ENCODE data around the gene DEFB108B.
A peak's percentile ranks its signal among the peaks of the same experiment; 100 is the strongest.
"Not testable (repeated sequence)": the region's sequence is repeated elsewhere in the genome, so short reads cannot be mapped to it uniquely, and the experiment has no call there.

The DEFB108B gene

DNA sequence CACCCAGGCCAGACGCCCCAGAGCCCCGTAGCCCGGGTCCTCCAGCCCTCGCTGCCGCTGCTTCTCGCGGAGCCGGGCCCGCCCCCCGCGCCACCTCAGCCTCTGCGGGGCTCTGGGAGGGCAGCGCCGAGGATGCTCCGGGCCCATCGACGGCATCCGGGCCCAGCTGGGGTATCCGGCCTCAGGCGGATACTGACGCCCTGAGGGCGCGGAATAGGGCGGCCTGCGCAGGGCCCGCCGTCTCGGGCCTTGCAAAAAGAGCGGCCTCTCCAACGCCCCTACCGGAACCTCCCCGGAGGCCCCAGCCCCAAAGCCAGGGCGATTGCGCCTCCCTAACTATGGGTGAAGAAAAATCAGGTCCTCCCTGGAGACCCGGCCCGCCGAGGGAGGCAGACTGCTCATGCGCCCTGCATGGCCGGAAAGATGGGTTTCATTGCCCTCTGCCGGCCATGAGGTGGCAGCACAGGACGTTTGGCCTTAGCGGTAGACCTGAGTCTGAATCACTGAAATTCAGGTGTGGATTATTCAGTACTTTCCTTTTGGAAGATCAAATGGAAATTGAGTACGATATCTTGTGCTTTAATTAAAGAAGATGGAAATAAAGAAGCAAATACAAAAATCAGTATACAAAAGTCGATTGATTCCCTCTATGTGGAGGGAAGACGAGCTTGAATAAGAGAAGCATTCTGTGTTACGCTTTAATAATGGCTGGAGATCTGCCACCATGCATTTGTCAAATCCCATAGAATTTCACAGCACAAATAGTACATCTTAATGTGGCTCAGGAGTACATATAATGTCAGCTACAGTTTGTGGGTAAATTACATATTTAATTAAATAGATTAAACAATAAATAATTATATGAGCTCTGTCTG is 19.3 kb upstream of the DEFB108B start:
- not testable (repeated sequence) for DNase-seq (ENCODE audit: low read depth)

DNA sequence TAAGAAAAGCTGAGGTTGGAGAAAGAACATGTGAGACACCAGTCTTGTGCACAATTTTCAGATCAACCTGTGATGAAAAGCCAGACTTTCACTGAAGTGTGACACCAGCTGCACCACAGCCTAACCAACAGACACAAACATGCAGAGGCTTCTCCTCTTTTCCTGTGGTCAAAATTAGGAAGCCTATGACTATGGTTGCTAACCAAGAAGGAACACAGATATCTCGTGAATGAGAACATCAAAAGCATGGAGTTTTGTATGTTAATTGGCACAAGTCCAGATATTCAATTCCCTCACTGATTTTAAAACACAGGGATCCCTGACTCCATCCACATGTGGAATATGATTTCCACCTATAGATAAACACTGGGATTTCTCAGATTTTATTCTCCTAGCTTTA is 11.5 kb upstream of the DEFB108B start:
- not testable (repeated sequence) for DNase-seq (ENCODE audit: low read depth)

DNA sequence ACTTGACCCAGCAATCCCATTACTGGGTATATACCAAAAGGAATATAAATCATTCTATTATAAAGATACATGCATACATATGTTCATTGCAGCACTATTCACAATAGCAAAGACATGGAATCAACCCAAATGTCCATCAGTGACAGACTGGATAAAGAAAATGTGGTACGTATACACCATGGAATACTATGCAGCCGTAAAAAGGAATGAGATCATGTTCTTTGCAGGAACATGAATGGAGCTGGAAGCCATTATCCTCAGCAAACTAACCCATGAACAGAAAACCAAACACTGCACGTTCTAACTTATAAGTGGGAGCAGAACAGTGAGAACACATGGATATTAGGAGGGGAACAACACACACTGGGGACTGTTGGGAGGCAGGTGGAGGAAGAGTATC is 3.8 kb upstream of the DEFB108B start:
- DNase-seq (ENCODE audit: low read depth): not testable (repeated sequence)

DNA sequence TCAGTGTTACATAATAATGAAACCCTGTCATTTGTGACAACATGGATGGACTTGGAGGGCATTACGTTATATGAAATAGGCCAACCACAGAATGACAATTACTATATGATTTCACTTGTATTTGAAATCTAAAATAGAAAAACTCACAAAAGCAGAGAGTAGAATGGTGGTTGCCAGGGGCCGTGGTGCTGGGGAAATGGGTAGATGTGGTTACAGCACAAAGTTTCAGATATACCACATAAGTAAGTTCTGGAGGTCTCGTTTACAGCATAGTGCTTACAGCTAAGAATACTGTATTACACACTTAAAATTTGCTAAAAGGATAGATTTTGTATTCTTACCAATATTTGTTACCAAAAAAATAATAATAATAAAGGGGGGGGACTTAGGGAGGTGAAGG is 3.3 kb upstream of the DEFB108B start:
- DNase-seq (ENCODE audit: low read depth): not testable (repeated sequence)

DNA sequence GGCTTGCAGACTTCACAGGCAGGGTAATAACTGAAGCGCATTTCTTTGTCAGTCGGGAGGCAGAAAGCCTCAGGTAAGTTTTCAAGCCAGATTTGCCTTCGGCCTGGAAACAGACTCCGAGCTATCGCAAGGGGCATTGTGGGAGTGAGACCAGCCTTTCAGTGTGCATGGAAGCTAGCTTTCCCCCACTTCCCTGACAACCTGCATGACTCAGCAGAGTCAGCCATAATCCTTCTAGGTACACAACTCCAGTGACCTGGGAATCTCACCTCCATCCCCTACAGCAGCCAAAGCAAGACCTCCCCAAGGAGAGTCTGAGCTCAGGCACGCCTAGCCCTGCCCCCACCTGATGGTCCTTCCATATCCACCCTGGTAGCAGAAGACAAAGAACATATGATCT is 9.7 kb downstream of the DEFB108B start:
- not testable (repeated sequence) for DNase-seq (ENCODE audit: low read depth)

DNA sequence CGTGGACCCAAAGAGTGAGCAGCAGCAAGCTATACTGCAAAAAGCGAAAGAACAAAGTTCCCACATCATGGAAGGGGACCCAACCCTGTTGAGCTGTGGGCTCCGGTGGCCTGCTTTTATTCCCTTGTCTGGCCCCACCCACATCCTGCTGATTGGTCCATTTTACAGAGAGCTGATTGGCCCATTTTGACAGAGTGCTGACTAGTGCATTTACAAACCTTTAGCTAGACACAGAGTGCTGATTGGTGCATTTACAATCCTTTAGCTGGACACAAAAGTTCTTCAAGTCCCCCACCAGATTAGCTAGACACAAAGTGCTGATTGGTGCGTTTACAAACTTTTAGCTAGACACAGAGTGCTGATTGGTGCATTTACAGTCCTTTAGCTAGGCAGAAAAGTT is 10.4 kb downstream of the DEFB108B start:
- DNase-seq (ENCODE audit: low read depth): not testable (repeated sequence)

DNA sequence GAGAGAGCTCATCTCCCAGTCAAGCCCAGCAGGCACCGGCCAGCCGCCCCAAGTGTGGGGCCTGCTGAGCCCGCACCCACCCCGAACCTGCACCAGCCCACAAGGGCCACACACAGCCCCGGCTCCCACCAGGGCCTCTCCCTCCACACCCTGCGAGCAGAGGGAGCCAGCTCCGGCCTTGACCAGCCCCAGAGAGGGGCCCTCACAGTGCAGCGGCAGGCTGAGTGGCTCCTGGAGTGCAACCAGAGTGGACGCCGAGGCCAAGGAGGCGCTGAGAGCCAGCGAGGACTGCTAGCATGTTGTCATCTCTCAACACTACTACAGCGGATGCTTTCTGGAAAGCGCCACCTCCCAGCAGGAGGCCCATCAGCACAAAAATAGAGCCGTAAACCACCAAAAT is 10.9 kb downstream of the DEFB108B start:
- DNase-seq (ENCODE audit: low read depth): no peak

DNA sequence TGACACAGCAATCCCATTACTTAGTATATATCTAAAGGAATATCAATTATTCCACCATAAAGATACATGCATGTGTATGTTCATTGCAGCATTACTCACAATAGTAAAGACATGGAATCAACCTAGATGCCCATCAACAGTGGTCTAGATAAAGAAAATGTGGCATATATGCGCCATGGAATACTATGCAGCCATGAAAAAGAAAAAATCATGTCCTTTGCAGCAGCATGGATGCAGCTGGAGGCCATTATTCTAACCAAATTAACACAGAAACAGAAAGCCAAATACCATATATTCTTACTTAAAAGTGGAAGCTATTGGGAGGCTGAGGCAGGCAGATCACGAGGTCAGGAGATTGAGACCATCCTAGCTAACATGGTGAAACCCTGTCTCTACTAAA is 20.9 kb downstream of the DEFB108B start:
- DNase-seq (ENCODE audit: low read depth): not testable (repeated sequence)

DNA sequence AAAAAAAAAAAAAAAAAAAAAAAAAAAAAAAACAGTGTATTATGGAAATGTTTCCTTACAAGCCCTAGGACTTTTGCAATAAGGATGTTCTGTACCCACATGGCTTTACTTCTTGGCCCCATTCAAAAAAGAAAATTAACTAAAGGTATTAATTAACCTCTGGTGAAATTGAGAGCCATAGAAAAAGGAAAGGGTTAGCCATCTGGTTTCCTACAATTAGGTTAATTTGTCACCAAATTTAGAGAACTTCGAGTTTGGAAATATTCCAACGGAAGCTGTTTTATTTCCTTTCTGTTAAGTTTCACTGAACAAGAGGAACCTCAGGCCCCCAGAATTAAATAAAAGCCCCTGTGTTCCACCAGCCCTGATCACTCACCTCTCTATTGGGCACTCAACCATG is 22.9 kb downstream of the DEFB108B start:
- not testable (repeated sequence) for DNase-seq (ENCODE audit: low read depth)

DNA sequence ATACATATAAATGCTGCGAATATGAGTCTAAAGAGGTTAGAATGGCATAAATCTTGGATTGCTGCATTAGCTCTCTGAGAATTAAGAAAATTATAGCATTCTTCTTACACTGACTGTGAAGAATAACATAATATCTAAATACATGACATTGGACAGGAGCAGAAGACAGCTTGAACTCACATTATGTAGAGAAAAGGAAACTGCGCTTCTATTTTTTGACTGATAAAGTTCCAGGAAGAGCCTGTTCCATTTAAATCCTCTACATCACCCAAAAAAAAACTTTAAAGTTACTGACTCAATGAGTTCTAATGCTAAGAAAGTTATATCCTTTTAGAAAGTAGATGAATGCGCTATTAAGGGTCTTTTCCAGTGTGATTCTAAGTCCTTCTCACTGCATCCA is 27.8 kb downstream of the DEFB108B start:
- not testable (repeated sequence) for DNase-seq (ENCODE audit: low read depth)

DNA sequence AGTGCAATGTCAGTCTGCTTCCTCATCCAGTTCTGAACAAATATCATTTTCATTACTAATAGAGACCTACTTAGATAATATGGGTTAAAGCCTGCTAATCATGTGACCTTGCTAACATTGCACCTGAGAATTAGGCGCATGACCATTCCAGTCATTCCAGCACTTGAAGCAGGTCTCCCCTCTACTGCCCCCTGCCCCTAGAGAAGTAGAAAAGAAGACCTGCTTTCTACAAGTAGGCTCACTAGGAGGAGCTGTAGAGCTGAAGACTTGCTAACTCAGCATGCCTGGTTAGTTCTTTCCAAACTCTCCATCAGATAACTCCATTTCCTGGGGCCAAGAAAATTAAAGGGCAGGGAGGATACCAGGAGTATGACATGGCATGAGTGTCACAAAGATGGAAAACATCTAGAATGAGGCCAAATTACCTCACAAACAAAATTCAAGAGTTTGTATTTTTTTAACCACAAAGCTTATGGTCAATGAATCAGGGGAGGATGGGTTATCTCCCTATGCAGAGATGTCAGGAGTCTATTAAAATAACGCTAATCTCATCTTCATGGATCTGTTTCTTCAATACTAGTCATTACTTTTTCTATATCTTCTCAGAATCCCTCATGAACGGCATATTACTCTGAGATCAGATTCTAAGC is 31.1 kb downstream of the DEFB108B start:
- DNase-seq (ENCODE audit: low read depth): peak; percentile 32

DNA sequence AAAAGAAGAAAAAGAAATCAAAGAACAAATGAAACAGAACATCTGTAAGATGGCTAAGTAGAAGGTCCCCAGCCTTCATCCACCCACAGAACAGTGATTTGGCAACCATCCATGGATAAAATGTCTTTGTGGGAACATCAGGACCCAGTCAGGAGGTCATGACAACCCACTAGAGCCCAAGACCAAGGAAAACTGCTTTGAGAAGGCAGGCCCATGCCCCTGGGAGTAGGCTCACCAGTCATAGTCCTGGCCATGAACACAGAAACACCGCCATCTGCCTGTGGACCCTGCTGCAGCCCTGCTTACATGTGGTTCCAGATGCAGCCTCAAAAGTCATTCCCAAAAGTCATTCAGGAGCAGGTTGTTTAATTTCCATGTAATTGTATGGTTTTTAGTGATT is 34.2 kb downstream of the DEFB108B start:
- DNase-seq (ENCODE audit: low read depth): not testable (repeated sequence)

DNA sequence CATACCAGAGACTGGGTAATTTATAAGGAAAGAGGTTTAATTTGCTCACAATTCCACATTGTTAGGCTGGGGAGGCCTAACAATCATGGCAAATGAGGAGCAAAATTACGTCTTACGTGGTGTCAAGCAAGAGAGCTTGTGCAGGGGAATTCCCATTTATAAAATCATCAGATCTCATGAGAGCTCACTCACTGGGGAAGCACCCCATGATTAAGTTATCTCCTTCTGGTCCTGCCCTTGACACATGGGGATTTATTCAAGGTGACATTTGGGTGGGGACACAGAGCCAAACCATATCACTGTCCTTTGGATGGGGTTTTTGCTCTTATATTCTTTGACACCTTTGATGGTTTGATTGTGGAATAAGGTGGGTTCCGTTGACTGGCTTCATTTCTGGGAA is 36.9 kb downstream of the DEFB108B start:
- not testable (repeated sequence) for DNase-seq (ENCODE audit: low read depth)

DNA sequence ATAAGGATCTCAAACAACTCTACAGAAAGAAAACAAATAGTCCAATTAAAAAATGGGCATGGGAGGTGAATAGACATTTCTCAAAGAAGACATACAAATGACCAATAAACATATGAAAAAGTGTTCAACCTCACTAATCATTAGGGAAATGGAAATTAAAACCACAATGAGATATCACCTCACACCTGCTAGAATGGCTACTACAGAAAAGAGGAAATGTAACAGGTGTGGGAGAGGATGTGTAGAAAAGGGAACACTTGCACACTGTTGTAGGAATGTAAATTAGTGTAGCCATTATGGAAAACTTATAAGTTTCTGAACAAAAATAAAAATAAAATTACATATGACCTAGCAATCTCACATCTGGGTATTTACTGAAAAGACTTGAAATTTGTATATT is 37.7 kb downstream of the DEFB108B start:
- not testable (repeated sequence) for DNase-seq (ENCODE audit: low read depth)

DNA sequence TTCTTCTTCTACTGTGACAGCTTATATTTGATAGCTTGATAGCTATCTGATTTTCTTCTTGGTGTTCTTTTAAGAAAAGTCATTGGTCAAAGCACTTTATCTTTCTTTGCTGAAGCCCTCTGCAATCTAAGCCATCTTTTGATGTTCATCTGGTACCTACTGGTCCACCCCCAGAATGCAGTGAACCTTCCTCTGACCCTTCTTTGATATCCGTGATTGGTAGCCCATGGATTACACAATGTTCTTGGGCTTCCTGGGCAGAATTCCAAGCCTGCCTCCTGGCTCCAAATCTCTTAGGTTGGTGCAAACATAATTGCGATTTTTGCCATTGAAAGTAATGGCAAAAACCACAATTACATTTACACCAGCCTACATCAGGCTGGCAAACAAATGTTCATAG is 43.3 kb downstream of the DEFB108B start:
- not testable (repeated sequence) for DNase-seq (ENCODE audit: low read depth)

DNA sequence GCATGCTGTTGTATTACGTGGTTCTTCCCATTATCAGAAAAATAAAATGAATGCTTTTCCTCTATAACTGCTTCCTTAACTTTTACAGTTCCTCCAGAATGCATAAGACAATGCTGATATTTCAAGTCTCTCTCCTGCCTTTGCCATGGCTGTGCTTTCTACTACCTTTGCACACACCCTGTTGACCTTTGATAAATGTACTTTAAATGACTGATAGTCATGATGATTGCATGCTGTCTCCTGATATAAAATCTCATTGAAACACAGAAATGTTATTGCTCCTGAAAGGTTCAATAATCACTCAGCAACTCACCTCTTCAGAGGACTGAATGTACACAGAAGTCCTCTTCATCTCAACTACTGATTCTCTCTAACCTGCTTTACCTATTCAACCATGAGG is 45.1 kb downstream of the DEFB108B start, which contains the start of gene DEFB131B:
TSS of gene DEFB131B (plus strand) at position 395 of the 400 bp plus-strand sequence. CDS start at position 395, 0 bp downstream.
- DNase-seq (ENCODE audit: low read depth): not testable (repeated sequence)

DNA sequence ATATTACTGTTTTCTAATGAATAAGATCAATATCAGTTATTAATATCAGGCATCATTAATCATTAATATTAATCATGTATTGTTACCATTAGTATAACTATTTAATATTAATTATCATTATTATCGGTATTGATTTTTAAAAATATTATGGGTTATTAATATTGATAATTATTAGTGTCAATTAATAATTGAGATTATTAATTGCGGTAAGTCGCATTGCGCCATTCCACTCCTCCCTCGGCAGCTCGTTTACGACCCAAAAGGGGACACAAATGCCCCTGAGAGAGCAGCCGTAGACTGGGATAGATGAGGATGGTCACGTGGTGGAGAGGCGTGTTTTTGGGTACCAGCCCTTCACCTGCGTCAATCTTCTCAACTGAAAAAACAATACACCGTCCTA is 52.8 kb downstream of the DEFB108B start:
- DNase-seq (ENCODE audit: low read depth): not testable (repeated sequence)

Data from GM04504 (cell line).